ENCODE results near the gene GNAT2. TPM values are rescaled to one million over a fixed set of nuclear protein-coding genes. Genes with fewer than 3 reads are reported as not detected.

The GNAT2 gene
- total and polyA plus RNA-seq, 10 of the 15 experiments (the other 5 are each of a cell fraction or from before 2014, with no cell fraction given): 0.08 to 1.3 (median 0.41) TPM

DNA sequence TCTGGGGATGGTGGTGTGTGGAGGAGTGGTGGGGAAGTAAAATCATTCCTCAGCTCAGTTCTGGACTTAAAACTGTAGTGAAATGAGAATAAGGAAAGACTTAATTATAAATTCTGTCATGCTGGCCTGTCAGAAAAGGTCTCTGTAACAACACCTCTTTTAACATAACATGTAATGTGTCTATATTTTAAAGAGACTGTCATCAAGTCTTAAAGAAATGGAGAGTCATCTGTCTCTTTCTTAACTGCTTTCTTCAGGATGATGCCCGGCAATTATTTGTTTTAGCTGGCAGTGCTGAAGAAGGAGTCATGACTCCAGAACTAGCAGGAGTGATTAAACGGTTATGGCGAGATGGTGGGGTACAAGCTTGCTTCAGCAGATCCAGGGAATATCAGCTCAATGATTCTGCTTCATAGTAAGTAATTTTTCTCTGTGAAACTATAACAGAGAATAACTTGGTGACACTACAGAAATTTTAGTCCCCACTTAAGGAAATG is 40.4 kb downstream of the GNAT2 start:
- Histone ChIP-seq H3K27ac (ENCODE audit: control insufficient read depth, insufficient read depth) (no peak overlapping the region), H3K27me3 (replicated peaks in 1 of 2; ENCODE audit: control insufficient read depth in 2 of 2, insufficient read depth in 2 of 2, low read length in 1 of 2) (no peaks in the 10 kb centered on the region), H3K9ac (ENCODE audit: control insufficient read depth, insufficient read depth, low read length) (no peak overlapping the region), H4K20me1 (ENCODE audit: control insufficient read depth, insufficient read depth) (no peaks in the 10 kb centered on the region), H3K4me3 (no peak overlapping the region), H3K36me3 (ENCODE audit: control insufficient read depth in 2 of 2, insufficient read depth in 2 of 2, low read length in 1 of 2) (peaks cover 0 to 12% of the 10 kb centered on the region in 2 experiments; a peak in 3 of 4 replicates), H3K9me3 (replicated peaks; ENCODE audit: control insufficient read depth, insufficient read depth, low read length) (no peaks in the 10 kb centered on the region), H3K4me1 (ENCODE audit: control insufficient read depth, insufficient read depth, low read length) (no peaks in the 10 kb centered on the region), H3K79me2 (ENCODE audit: control insufficient read depth, insufficient read depth, low read length) (no peaks in the 10 kb centered on the region; the same call in 1 of the 2 replicates), H3K4me2 (ENCODE audit: control insufficient read depth, insufficient read depth) (no peak overlapping the region), H2AFZ (ENCODE audit: control insufficient read depth, low read depth, low read length) (no peak overlapping the region)
- ChIA-PET RAD21 (ENCODE audit: unreplicated experiment) (no interaction called here), CTCF (interaction anchor here (0.7 to 1.2 kb wide), 6 partner anchors 18 to 170 kb away, joined by 3 to 4 read pairs (median 3); no protein-coding TSS in a partner anchor), SMC1A (ENCODE audit: uncharacterized antibody, unreplicated experiment) (interaction anchor here (0.8 kb wide), 1 partner anchor 8 kb away, joined by 3 read pairs; no protein-coding TSS in a partner anchor), POLR2A (no interaction called here)
- no peak for DNase-seq (ENCODE audit: low read depth, low spot score)
- ATAC-seq: no peak
- no peak for FAIRE-seq
- intact Hi-C loops (cut with micrococcal nuclease; ENCODE audit: unreplicated experiment) (no loop called here), in situ Hi-C loops (cut with MboI) (no loop called here)
- 98% methylated on average over 3 of the region's 3 CpGs for WGBS (ENCODE audit: insufficient coverage, insufficient replicate concordance, low lambda C conversion rate, missing lambda C conversion rate)
- no TSS peak for BruUV-seq (replicated peaks)
- no peak for TF ChIP-seq NFYA (IDR thresholded peaks at IDR 0.05; ENCODE audit: borderline replicate concordance, low read depth, low read length)
- no peak for TF ChIP-seq BACH1 (IDR thresholded peaks at IDR 0.05; ENCODE audit: borderline replicate concordance)
- TF ChIP-seq CEBPB (IDR thresholded peaks at IDR 0.05; ENCODE audit: borderline replicate concordance in 1 of 2, low read depth in 2 of 2, low read length in 2 of 2): no peak
- TF ChIP-seq GATAD2B (conservative IDR thresholded peaks at IDR 0.05; ENCODE audit: low read depth): no peak
- TF ChIP-seq EGR1 (IDR thresholded peaks at IDR 0.05; ENCODE audit: borderline replicate concordance in 1 of 2, low read depth in 2 of 2, low read length in 2 of 2): no peak
- no peak for TF ChIP-seq ZBTB11 (CRISPR knock-in tag; IDR thresholded peaks at IDR 0.05)
- no peak for TF ChIP-seq PRDM15 (CRISPR knock-in tag; IDR thresholded peaks at IDR 0.05)
- no peak for TF ChIP-seq ESRRA (IDR thresholded peaks at IDR 0.05; ENCODE audit: low read length)
- TF ChIP-seq E2F4 (IDR thresholded peaks at IDR 0.05; ENCODE audit: low read depth, low read length): no peak
- TF ChIP-seq, protein P1, sequence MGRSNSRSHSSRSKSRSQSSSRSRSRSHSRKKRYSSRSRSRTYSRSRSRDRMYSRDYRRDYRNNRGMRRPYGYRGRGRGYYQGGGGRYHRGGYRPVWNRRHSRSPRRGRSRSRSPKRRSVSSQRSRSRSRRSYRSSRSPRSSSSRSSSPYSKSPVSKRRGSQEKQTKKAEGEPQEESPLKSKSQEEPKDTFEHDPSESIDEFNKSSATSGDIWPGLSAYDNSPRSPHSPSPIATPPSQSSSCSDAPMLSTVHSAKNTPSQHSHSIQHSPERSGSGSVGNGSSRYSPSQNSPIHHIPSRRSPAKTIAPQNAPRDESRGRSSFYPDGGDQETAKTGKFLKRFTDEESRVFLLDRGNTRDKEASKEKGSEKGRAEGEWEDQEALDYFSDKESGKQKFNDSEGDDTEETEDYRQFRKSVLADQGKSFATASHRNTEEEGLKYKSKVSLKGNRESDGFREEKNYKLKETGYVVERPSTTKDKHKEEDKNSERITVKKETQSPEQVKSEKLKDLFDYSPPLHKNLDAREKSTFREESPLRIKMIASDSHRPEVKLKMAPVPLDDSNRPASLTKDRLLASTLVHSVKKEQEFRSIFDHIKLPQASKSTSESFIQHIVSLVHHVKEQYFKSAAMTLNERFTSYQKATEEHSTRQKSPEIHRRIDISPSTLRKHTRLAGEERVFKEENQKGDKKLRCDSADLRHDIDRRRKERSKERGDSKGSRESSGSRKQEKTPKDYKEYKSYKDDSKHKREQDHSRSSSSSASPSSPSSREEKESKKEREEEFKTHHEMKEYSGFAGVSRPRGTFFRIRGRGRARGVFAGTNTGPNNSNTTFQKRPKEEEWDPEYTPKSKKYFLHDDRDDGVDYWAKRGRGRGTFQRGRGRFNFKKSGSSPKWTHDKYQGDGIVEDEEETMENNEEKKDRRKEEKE (IDR thresholded peaks at IDR 0.05): no peak

All from GM12878 (cell line).